GM18868 (cell line): ENCODE measurements around the gene HOTAIR.

Experiments
- ATAC-seq: cut with Tn5 transposase; IDR thresholded peaks from one replicate; pipeline ENCODE4 v1.9.1; 2021; ENCODE audit warnings: mild to moderate bottlenecking, moderate library complexity; ENCODE audit not compliant: unreplicated experiment

Gene HOTAIR

DNA sequence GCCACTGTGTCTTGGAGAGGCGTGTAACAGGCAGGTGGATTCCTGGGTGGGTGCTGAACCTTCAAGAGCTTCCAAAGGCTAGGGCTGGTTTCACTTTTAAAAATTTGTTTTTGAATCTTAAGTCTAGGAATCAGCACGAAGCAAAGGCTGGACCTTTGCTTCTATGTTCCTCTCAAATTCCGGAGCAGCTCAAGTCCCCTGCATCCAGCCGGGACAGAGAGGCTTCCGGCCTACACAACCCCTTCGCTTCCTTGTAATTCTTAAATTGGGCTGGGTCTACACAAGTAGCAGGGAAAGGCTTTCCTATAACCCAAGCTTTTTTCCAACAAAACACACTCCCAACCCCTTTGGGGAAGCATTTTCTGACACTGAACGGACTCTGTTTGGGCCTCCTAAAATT is 11.7 kb downstream of the HOTAIR start:
- no peak for ATAC-seq

GRCh38 chr12:53961025-53961761 is 13.6 kb downstream of the HOTAIR start:
- no peak for ATAC-seq

GRCh38 chr12:53960187-53961024 is 14.3 kb downstream of the HOTAIR start:
- ATAC-seq: no peak

DNA sequence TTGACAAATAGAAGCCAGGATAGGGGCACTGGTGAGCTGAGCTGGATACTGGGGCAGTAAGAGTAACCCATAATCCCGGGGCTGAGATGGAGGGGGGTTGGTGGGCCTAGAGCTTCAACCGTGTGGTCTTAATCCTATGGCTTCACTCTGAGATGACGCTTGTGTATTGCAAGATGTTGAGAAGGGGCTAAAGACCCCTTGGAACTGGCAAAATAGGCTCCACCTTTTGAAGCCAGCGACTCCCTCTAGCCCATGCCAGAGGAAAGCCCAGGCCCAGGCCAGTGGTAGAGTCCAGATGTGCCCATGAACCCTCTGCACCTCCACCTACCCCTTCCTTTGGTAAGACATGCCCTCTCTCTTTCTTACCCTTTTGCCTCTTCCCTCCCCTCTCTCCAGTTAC is 15.4 kb downstream of the HOTAIR start:
- ATAC-seq: no peak

DNA sequence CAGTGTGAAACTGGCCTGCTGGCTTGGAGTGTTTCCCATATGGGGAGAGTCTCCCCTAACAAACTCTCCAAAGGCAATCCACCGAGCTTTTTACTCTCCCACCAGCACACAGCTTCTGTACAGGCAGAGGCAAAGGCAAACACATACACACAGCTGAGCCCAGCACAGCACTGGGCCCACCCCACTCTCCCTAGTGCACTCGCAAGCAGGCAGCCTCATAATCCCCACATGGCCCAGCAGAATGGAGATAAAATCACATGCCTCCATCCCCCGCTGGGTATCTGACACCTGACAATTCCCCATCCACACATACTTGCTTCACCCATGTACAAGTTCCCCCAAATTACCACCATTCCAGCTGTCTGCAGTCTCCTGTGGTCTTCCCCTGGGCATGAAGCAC is 16.6 kb downstream of the HOTAIR start:
- no peak for ATAC-seq

GRCh38 chr12:53956914-53957536 is 17.7 kb downstream of the HOTAIR start:
- ATAC-seq: no peak

DNA sequence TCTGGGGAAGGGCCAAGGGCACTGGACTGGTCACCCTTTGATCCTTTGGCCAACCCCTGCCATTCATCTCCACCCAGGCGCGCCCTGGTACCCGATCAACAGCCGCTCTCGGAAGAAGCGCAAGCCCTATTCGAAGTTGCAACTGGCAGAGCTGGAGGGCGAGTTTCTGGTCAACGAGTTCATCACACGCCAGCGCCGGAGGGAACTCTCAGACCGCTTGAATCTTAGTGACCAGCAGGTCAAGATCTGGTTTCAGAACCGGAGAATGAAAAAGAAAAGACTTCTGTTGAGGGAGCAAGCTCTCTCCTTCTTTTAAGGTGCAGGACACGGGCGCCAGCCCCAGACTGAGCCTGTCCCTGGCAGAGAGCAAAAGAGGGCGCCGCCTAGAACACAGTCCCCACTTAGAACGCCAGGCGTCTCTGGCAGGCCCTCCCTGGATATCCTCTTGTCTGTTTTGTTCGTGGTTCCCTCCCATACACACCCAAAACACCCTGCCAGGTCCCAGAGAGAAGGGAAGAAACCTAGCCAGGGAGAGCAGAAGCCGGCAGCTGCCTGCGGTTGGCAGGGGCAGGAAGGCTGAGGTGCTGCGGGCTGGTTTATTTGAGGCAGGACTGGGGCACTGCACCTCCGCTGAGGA is 18.4 kb downstream of the HOTAIR start:
- ATAC-seq: no peak

- ATAC-seq: no peak
Observed at GRCh38 chr12:53955776-53956250, 18.9 kb downstream of the HOTAIR start.

- no peak for ATAC-seq
Observed at GRCh38 chr12:53955036-53955775, 19.5 kb downstream of the HOTAIR start.

GRCh38 chr12:53954694-53955035 is 20.1 kb downstream of the HOTAIR start, which contains the start of gene HOXC12:
Gene HOXC12, plus strand, starts transcription at chr12:53954903. Its CDS starts 27 bp downstream, at chr12:53954930.
- ATAC-seq: no peak

DNA sequence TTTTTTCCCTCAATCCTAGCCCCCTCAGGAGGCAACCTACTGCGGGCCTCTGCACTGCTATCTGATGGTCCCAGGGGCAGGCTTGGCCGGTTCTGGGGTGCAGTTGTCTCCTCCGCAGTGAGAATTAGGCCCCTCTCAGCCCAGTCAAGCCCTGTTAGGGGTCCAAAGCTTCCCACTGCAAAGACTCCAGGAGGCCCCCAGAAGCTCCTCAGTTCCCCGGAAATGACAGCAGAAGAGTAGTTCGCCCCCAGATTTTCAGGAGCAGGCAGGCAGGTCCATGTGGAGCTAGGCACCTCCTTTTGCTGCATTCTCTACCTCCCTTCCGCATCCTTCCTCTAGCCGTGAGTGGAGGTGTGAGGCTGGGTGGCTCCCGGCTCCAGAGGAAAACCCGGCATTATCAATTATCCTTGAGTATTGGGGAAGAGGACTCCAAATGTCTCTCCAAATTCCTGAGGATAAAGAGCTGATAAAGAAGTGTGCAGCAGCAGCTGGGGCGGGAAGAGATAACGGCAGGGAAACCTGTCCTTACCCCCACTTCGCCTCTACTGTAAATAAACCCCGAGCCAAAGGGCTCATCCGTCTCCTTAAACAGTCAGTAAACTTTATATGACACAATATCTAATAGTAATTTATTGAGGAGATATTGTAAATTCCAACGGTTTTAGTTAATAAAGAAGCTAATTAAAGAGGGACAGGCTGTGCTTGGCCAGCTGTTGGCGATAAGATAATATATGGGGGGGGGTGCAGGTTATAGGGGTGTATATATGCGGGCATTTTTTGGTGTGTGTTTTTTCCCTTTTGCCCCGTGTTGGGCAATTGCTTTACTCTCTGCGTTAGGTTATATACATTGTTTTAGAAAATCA is 20.7 kb downstream of the HOTAIR start:
- ATAC-seq: no peak

GRCh38 chr12:53952871-53953734 is 21.7 kb downstream of the HOTAIR start:
- no peak for ATAC-seq

- no peak for ATAC-seq
Observed at GRCh38 chr12:53952335-53952694, 22.4 kb downstream of the HOTAIR start.

- no peak for ATAC-seq
Observed at GRCh38 chr12:53951577-53952334, 23.0 kb downstream of the HOTAIR start.

DNA sequence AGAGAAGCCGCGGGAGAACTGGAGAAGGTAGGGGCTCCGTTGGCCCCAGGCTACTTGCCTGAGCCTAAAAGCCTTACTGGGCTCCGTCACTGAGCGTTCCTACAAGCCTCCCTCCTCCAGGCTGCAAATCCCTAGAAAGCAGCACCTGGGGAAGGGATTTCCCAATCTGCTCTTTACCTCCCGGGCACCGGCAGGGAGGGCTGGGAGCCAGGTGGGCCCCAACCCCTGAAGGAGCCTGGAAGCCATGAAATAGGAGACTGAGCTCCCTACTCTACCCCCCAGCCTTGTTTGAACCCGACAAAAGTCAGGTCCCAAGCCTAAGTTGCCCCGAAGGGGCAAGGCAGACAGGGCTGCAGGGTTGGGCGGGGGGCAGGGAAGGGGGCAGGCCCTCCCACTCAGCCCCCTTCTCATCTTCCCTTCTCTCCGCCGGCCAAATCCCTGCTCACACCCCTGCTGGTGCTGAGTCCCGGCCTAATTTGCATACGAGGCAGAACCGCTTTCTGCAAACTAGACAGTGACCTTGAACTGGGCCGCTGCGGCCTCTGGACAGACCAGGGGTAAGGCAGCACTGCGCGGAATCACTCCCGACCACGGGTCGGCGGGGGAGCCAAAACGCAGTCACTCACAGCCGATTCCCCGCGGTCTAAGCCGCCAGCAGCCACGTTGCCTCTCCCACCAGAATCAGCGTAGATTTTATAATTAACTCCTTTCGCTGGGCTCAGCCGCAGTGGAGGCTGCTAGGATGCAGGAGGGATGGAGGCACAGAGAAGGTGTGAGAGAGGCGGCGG is 23.8 kb downstream of the HOTAIR start:
- ATAC-seq: no peak

DNA sequence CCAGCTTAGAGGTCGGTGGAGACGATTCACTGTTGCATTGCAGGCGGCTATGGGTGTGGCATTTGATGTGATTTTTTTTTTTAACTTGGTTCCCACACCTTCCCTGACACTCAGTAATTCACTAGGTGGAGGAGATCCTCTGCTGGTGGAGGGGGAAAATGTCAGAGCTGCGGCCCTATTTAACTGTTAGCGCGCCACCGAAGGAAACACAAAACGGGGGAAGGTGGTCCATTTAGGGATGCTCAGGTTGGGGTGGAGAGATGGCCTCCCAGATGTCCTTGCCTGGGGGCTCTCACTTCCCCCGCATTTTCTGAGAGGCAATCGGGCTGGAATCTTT is 24.3 kb downstream of the HOTAIR start:
- ATAC-seq: no peak
